ENCODE measurements around the gene KAT6B. TPM values are rescaled to one million over a fixed set of nuclear protein-coding genes. Genes with fewer than 3 reads are reported as not detected.

Gene KAT6B
- total and polyA plus RNA-seq, 10 of the 15 experiments (the other 5 are each of a cell fraction or from before 2014, with no cell fraction given), result 2.7 to 22.6 (median 15.7) TPM

- peak overlapping the region; percentile 57 for H3K27ac ChIP-seq (ENCODE audit: control insufficient read depth, insufficient read depth)
- intact Hi-C loops (cut with micrococcal nuclease; ENCODE audit: unreplicated experiment) (loop anchor here (5.0 kb wide), 1 partner anchor 90 kb away; no protein-coding TSS in a partner anchor), in situ Hi-C loops (cut with MboI) (no loop called here)
- ChIA-PET CTCF (interaction anchor here (0.8 to 1.9 kb wide), 9 partner anchors 11 to 196 kb away, joined by 3 to 12 read pairs (median 4); no protein-coding TSS in a partner anchor), RAD21 (ENCODE audit: unreplicated experiment) (interaction anchor here (0.7 to 4.5 kb wide), 11 partner anchors 12 to 111 kb away, joined by 3 to 38 read pairs (median 5); no protein-coding TSS in a partner anchor), SMC1A (ENCODE audit: uncharacterized antibody, unreplicated experiment) (interaction anchor here (0.6 to 5.6 kb wide), 18 partner anchors 8 to 112 kb away, joined by 3 to 73 read pairs (median 4); partner anchors contain the start of gene KAT6B), POLR2A (interaction anchor here (0.5 to 5.9 kb wide), 10 partner anchors 11 to 82 kb away, joined by 3 to 47 read pairs (median 4); partner anchors contain the start of gene KAT6B)
- TF ChIP-seq POLR2A (IDR thresholded peaks at IDR 0.05; ENCODE audit: low read depth, low read length) (no peak), RB1 (IDR thresholded peaks at IDR 0.05; ENCODE audit: borderline replicate concordance) (no peak), TCF12 (IDR thresholded peaks at IDR 0.05; ENCODE audit: low read depth, low read length) (no peak), GATAD2B (conservative IDR thresholded peaks at IDR 0.05; ENCODE audit: low read depth) (no peak), E2F8 (IDR thresholded peaks at IDR 0.05; ENCODE audit: low read depth, partially characterized antibody) (no peak), NR2C1 (IDR thresholded peaks at IDR 0.05) (no peak), NBN (IDR thresholded peaks at IDR 0.05) (no peak), NFYB (IDR thresholded peaks at IDR 0.05; ENCODE audit: insufficient read depth, low read depth, low read length) (no peak), ZNF207 (IDR thresholded peaks at IDR 0.05; ENCODE audit: borderline replicate concordance) (no peak), ZNF274 (IDR thresholded peaks at IDR 0.05; ENCODE audit: insufficient read depth, insufficient read length) (no peak), RAD51 (IDR thresholded peaks at IDR 0.05) (no peak), ZNF24 (IDR thresholded peaks at IDR 0.05) (no peak), WRNIP1 (IDR thresholded peaks at IDR 0.05; ENCODE audit: borderline replicate concordance, low read depth, low read length) (no peak), RUNX3 (IDR thresholded peaks at IDR 0.05; ENCODE audit: low read length) (no peak), POLR2AphosphoS2 (IDR thresholded peaks at IDR 0.05; ENCODE audit: low read depth, low read length) (no peak), STAT1 (conservative IDR thresholded peaks at IDR 0.05) (no peak), ESRRA (IDR thresholded peaks at IDR 0.05; ENCODE audit: low read length) (no peak), ZZZ3 (IDR thresholded peaks at IDR 0.05; ENCODE audit: control insufficient read depth, insufficient read length, low read depth) (no peak)
- TF ChIP-seq, protein P1, sequence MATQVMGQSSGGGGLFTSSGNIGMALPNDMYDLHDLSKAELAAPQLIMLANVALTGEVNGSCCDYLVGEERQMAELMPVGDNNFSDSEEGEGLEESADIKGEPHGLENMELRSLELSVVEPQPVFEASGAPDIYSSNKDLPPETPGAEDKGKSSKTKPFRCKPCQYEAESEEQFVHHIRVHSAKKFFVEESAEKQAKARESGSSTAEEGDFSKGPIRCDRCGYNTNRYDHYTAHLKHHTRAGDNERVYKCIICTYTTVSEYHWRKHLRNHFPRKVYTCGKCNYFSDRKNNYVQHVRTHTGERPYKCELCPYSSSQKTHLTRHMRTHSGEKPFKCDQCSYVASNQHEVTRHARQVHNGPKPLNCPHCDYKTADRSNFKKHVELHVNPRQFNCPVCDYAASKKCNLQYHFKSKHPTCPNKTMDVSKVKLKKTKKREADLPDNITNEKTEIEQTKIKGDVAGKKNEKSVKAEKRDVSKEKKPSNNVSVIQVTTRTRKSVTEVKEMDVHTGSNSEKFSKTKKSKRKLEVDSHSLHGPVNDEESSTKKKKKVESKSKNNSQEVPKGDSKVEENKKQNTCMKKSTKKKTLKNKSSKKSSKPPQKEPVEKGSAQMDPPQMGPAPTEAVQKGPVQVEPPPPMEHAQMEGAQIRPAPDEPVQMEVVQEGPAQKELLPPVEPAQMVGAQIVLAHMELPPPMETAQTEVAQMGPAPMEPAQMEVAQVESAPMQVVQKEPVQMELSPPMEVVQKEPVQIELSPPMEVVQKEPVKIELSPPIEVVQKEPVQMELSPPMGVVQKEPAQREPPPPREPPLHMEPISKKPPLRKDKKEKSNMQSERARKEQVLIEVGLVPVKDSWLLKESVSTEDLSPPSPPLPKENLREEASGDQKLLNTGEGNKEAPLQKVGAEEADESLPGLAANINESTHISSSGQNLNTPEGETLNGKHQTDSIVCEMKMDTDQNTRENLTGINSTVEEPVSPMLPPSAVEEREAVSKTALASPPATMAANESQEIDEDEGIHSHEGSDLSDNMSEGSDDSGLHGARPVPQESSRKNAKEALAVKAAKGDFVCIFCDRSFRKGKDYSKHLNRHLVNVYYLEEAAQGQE (IDR thresholded peaks at IDR 0.05; ENCODE audit: low read depth, low read length), result no peak
- no peaks in the 10 kb centered on the region for H3K27me3 ChIP-seq (replicated peaks in 1 of 2; ENCODE audit: control insufficient read depth in 2 of 2, insufficient read depth in 2 of 2, low read length in 1 of 2)
- no peak overlapping the region for H3K4me3 ChIP-seq
- FAIRE-seq (no peak), ATAC-seq (no peak), DNase-seq (ENCODE audit: low read depth, low spot score) (no peak)
- no peaks in the 10 kb centered on the region; the same call in 1 of the 3 replicates for H3K9me3 ChIP-seq (replicated peaks; ENCODE audit: control insufficient read depth, insufficient read depth, low read length)
- peaks cover 51% of the 10 kb centered on the region for H3K4me1 ChIP-seq (ENCODE audit: control insufficient read depth, insufficient read depth, low read length)
- H3K79me2 ChIP-seq (ENCODE audit: control insufficient read depth, insufficient read depth, low read length), result peaks cover 53% of the 10 kb centered on the region
- no peaks in the 10 kb centered on the region for H4K20me1 ChIP-seq (ENCODE audit: control insufficient read depth, insufficient read depth)
- H2AFZ ChIP-seq (ENCODE audit: control insufficient read depth, low read depth, low read length), result no peak overlapping the region
- WGBS (ENCODE audit: insufficient coverage, insufficient replicate concordance, low lambda C conversion rate, missing lambda C conversion rate), result 82% methylated on average over 6 of the region's 6 CpGs
- BruUV-seq (replicated peaks), result TSS peak; percentile 20
- H3K9ac ChIP-seq (ENCODE audit: control insufficient read depth, insufficient read depth, low read length), result no peak overlapping the region
- no peaks in the 10 kb centered on the region for H3K36me3 ChIP-seq (ENCODE audit: control insufficient read depth in 2 of 2, insufficient read depth in 2 of 2, low read length in 1 of 2)
- H3K4me2 ChIP-seq (ENCODE audit: control insufficient read depth, insufficient read depth), result peak overlapping the region; percentile 75; the same call in 1 of the 2 replicates
Observed at GRCh38 chr10:74901867-74902450, 75.6 kb downstream of the KAT6B start.
